ENCODE measurements around the gene COL4A4.

- no peak for TF ChIP-seq SIN3A (IDR thresholded peaks at IDR 0.05; ENCODE audit: borderline replicate concordance, insufficient read depth, low read length)
- no peak for TF ChIP-seq POLR2AphosphoS5 (IDR thresholded peaks at IDR 0.05; ENCODE audit: low read depth, low read length)
Measured at GRCh38 chr2:226971084-226971483, 192.9 kb downstream of the COL4A4 start.
